Ascending aorta (tissue), 2 donors: ENCODE data around the gene PER1. TPM values are rescaled to one million over a fixed set of nuclear protein-coding genes. Genes with fewer than 3 reads are reported as not detected.

ENCODE experiments used
- DNase-seq, 2 donors: peaks; one replicate each; pipeline ENCODE4 v3.0.0-alpha.2; 2019; ENCODE audit warnings: low spot score in 2 of 2
- H3K27ac ChIP-seq, 2 donors: fragments of 200-600 bp; sonication (generic); one replicate each; pipeline ENCODE4 v1.5.1; 2016 to 2017; ENCODE audit warnings: mild to moderate bottlenecking in 1 of 2
- H3K27me3 ChIP-seq: fragments of 200-600 bp; sonication (generic); one replicate; pipeline ENCODE4 v1.5.1; 2017
- H3K36me3 ChIP-seq, 2 donors: fragments of 200-600 bp; sonication (generic); one replicate each; pipeline ENCODE4 v1.5.1; 2016
- H3K4me1 ChIP-seq, 2 donors: fragments of 200-600 bp; sonication (generic); one replicate each; pipeline ENCODE4 v1.5.1; 2016 to 2017; ENCODE audit warnings: mild to moderate bottlenecking in 1 of 2
- H3K4me3 ChIP-seq, 2 donors: fragments of 200-600 bp; sonication (generic); one replicate each; pipeline ENCODE4 v1.5.1; 2016 to 2017; ENCODE audit warnings: mild to moderate bottlenecking in 1 of 2
- H3K9me3 ChIP-seq, 2 donors: fragments of 200-600 bp; sonication (generic); one replicate each; pipeline ENCODE4 v1.5.1; 2016
- CTCF ChIP-seq, 3 experiments: fragments of 200-600 bp in 2 of 3; fragments of 450-650 bp in 1 of 3; sonication (generic) in 2 of 3; IDR thresholded peaks; one replicate each; pipeline ENCODE4 v1.5.1; 2016 to 2019; ENCODE audit warnings: antibody characterized with exemption in 3 of 3, mild to moderate bottlenecking in 1 of 3, moderate library complexity in 1 of 3
- intact Hi-C: fragments of 100-400 bp; cut with DNase I; formaldehyde crosslinking; loops from one replicate; pipeline ENCODE4 v1.15.1; 2023
- total RNA-seq: library from RNA; depleted of rRNA; stranded (reverse); fragments of >200 nt; gene quantifications from one replicate; pipeline ENCODE4 v1.1.0, GENCODE V29; 2016

The PER1 gene
- total RNA-seq, 1 donor from 2014 or later, result 178 TPM

GRCh38 chr17:8096541-8096940, 55.7 kb downstream of the PER1 start:
- intact Hi-C loops, result no loop called here
- no peaks in the 10 kb centered on the region for H3K27me3 ChIP-seq
- TF ChIP-seq CTCF (IDR thresholded peaks at IDR 0.05), result no peak
- no peaks in the 10 kb centered on the region for H3K36me3 ChIP-seq
- H3K27ac ChIP-seq, result no peak overlapping the region
- no peak for DNase-seq
- no peaks in the 10 kb centered on the region for H3K4me1 ChIP-seq
- no peak overlapping the region for H3K4me3 ChIP-seq
- no peaks in the 10 kb centered on the region for H3K9me3 ChIP-seq

GRCh38 chr17:8095361-8095760, 56.8 kb downstream of the PER1 start:
- Histone ChIP-seq H3K9me3 (no peaks in the 10 kb centered on the region), H3K4me3 (no peak overlapping the region), H3K36me3 (no peaks in the 10 kb centered on the region), H3K27ac (no peak overlapping the region), H3K4me1 (no peaks in the 10 kb centered on the region), H3K27me3 (no peaks in the 10 kb centered on the region)
- intact Hi-C loops, result no loop called here
- no peak for TF ChIP-seq CTCF (IDR thresholded peaks at IDR 0.05)
- no peak for DNase-seq

GRCh38 chr17:8091033-8091687, 61.0 kb downstream of the PER1 start:
- Histone ChIP-seq H3K27me3 (no peaks in the 10 kb centered on the region), H3K4me3 (no peak overlapping the region), H3K36me3 (no peaks in the 10 kb centered on the region), H3K9me3 (no peaks in the 10 kb centered on the region), H3K4me1 (no peaks in the 10 kb centered on the region), H3K27ac (no peak overlapping the region)
- TF ChIP-seq CTCF (IDR thresholded peaks at IDR 0.05), result no peak
- no peak for DNase-seq
- intact Hi-C loops, result loop anchor here (5.0 kb wide), 1 partner anchor 211 kb away; no protein-coding TSS in a partner anchor

Other genes starting within 250 kb of the PER1 start
- 0.32 TPM for gene RNF227, start 236.1 kb downstream of the PER1 start, total RNA-seq
- not detected for gene KCNAB3, start 222.5 kb downstream of the PER1 start, total RNA-seq
- 36.0 TPM for gene TRAPPC1, start 220.5 kb downstream of the PER1 start, total RNA-seq
- gene CNTROB, start 220.2 kb downstream of the PER1 start, total RNA-seq, result 13.7 TPM
- gene GUCY2D, start 149.8 kb downstream of the PER1 start, total RNA-seq, result not detected
- 2.3 TPM for gene ALOX15B, start 113.3 kb downstream of the PER1 start, total RNA-seq
- not detected for gene ALOX12B, start 64.7 kb downstream of the PER1 start, total RNA-seq
- not detected for gene ALOXE3, start 33.9 kb downstream of the PER1 start, total RNA-seq
- gene HES7, start 28.3 kb downstream of the PER1 start, total RNA-seq, result not detected
- gene VAMP2, start 10.5 kb upstream of the PER1 start, total RNA-seq, result 28.3 TPM
- gene TMEM107, start 24.0 kb upstream of the PER1 start, total RNA-seq, result 1.6 TPM
- gene BORCS6, start 37.8 kb upstream of the PER1 start, total RNA-seq, result 29.5 TPM
- not detected for gene AURKB, start 58.2 kb upstream of the PER1 start, total RNA-seq
- 18.8 TPM for gene CTC1, start 95.7 kb upstream of the PER1 start, total RNA-seq
- 108 TPM for gene PFAS, start 96.9 kb upstream of the PER1 start, total RNA-seq
- 15.5 TPM for gene RANGRF, start 136.3 kb upstream of the PER1 start, total RNA-seq
- 0.53 TPM for gene SLC25A35, start 143.0 kb upstream of the PER1 start, total RNA-seq
- 321 TPM for gene ARHGEF15, start 157.8 kb upstream of the PER1 start, total RNA-seq
- not detected for gene ODF4, start 187.4 kb upstream of the PER1 start, total RNA-seq
- 1,547 TPM for gene RPL26, start 230.8 kb upstream of the PER1 start, total RNA-seq
- not detected for gene RNF222, start 245.4 kb upstream of the PER1 start, total RNA-seq